HCT116 (cell line): ENCODE results near the gene KRT1. TPM values are rescaled to one million over a fixed set of nuclear protein-coding genes. Genes with fewer than 3 reads are reported as not detected.

Experiments used
- ATAC-seq: fragments of 200-7000 bp; cut with Tn5 transposase; 2 replicates; pipeline ENCODE4 v1.9.1; 2020; ENCODE audit warnings: mild to moderate bottlenecking, moderate library complexity
- BruUV-seq: library from RNA; stranded (reverse); fragments of 400-500 nt; replicated peaks from 2 replicates; lab custom pipeline; 2021; lab: Mats Ljungman, UMichigan
- CTCF ChIA-PET: fragments of 300-600 bp; sonication (Branson Sonifier 250); formaldehyde crosslinking; loops from one replicate; lab custom pipeline; 2021; ENCODE audit warnings: antibody characterized with exemption; lab: Charles Lee
- POLR2A ChIA-PET: fragments of 300-600, 350-600 bp; sonication (Branson Sonifier 250); formaldehyde crosslinking; loops from one replicate; lab custom pipeline; 2021; ENCODE audit warnings: antibody characterized with exemption; lab: Charles Lee
- RAD21 ChIA-PET, 2 experiments: fragments of 300-600 bp; sonication (Branson Sonifier 250); formaldehyde crosslinking; loops; one replicate each; lab custom pipeline; 2023; ENCODE audit warnings: low total read pairs in 2 of 2; ENCODE audit not compliant: uncharacterized antibody in 2 of 2, unreplicated experiment in 2 of 2, low non-redundant PET in 1 of 2; lab: Charles Lee
- DNase-seq: peaks from one replicate; pipeline ENCODE4 v3.0.0-alpha.2; 2010; ENCODE audit warnings: low read depth, low spot score
- H2AFZ ChIP-seq: fragments of 200-600 bp; shearing (Covaris generic), sonication (generic); 2 replicates; pipeline ENCODE4 v1.6.1; 2017; ENCODE audit warnings: low read depth, mixed run types, mixed read lengths, antibody characterized with exemption, low read length; ENCODE audit not compliant: poor library complexity, severe bottlenecking
- H3K27ac ChIP-seq: 2 replicates; pipeline ENCODE4 v1.5.1; 2012; ENCODE audit warnings: low read depth, low read length
- H3K27me3 ChIP-seq: fragments of 200-600 bp; sonication (generic); 2 replicates; pipeline ENCODE4 v1.6.1; 2016; ENCODE audit warnings: mixed run types, low read length, mixed read lengths; ENCODE audit not compliant: insufficient read depth
- H3K36me3 ChIP-seq, 2 experiments: fragments of 200-500 bp in 1 of 2; fragments of 200-600 bp in 1 of 2; sonication (Bioruptor generic) in 1 of 2; sonication (generic) in 1 of 2; 2 replicates each; pipeline versions ENCODE4 v1.5.1 to v1.6.1; 2014 to 2016; ENCODE audit warnings: low read length in 2 of 2, inconsistent platforms in 1 of 2, mixed read lengths in 1 of 2, mixed run types in 1 of 2; ENCODE audit not compliant: insufficient read depth in 2 of 2, control insufficient read depth in 1 of 2
- H3K4me1 ChIP-seq, 2 experiments: fragments of 200-600 bp in 1 of 2; sonication (generic) in 1 of 2; 2 replicates each; pipeline versions ENCODE4 v1.5.1 to v1.6.1; 2012 to 2017; ENCODE audit warnings: low read length in 2 of 2, inconsistent platforms in 1 of 2, mild to moderate bottlenecking in 1 of 2, mixed read lengths in 1 of 2, mixed run types in 1 of 2, moderate library complexity in 1 of 2; ENCODE audit not compliant: insufficient read depth in 2 of 2, control insufficient read depth in 1 of 2
- H3K4me2 ChIP-seq: fragments of 200-600 bp; sonication (generic); 2 replicates; pipeline ENCODE4 v1.6.1; 2017; ENCODE audit warnings: mixed run types, low read length, mixed read lengths
- H3K4me3 ChIP-seq, 2 experiments: fragments of 200-600 bp in 1 of 2; sonication (generic) in 1 of 2; replicated peaks in 1 of 2; 2 replicates each; pipeline ENCODE4 v1.5.1; 2011 to 2016; ENCODE audit warnings: low read length in 2 of 2, control low read depth in 1 of 2, low read depth in 1 of 2, mild to moderate bottlenecking in 1 of 2, mixed read lengths in 1 of 2, mixed run types in 1 of 2
- H3K79me2 ChIP-seq: fragments of 200-600 bp; sonication (generic); 2 replicates; pipeline ENCODE4 v1.6.1; 2017; ENCODE audit warnings: mild to moderate bottlenecking, mixed run types, low read length, moderate library complexity, mixed read lengths; ENCODE audit not compliant: insufficient read depth
- H3K9ac ChIP-seq: fragments of 200-600 bp; sonication (generic); 2 replicates; pipeline ENCODE4 v1.6.1; 2016; ENCODE audit warnings: low read length, mixed read lengths
- H3K9me2 ChIP-seq: fragments of 200-600 bp; sonication (generic), shearing (Covaris generic); 2 replicates; pipeline ENCODE4 v1.6.1; 2017; ENCODE audit warnings: mixed run types, mild to moderate bottlenecking, moderate library complexity; ENCODE audit not compliant: insufficient read depth
- H3K9me3 ChIP-seq, 2 experiments: fragments of 200-500 bp in 1 of 2; fragments of 200-600 bp in 1 of 2; sonication (Bioruptor generic) in 1 of 2; sonication (generic) in 1 of 2; 2 replicates each; pipeline ENCODE4 v1.6.1; 2014 to 2017; ENCODE audit warnings: low read length in 2 of 2, mixed read lengths in 2 of 2, inconsistent platforms in 1 of 2, low read depth in 1 of 2, mild to moderate bottlenecking in 1 of 2, mixed run types in 1 of 2, moderate library complexity in 1 of 2; ENCODE audit not compliant: control insufficient read depth in 1 of 2, insufficient read depth in 1 of 2
- H4K20me1 ChIP-seq: fragments of 200-600 bp; sonication (generic), shearing (Covaris generic); 2 replicates; pipeline ENCODE4 v1.6.1; 2017; ENCODE audit warnings: mixed run types, mild to moderate bottlenecking, moderate library complexity; ENCODE audit not compliant: insufficient read depth
- CBX3 ChIP-seq: IDR thresholded peaks from 2 replicates; pipeline ENCODE4 v1.6.1; 2012; ENCODE audit warnings: low read depth
- CEBPB ChIP-seq: IDR thresholded peaks from 2 replicates; pipeline ENCODE4 v1.6.1; 2012; ENCODE audit warnings: low read depth
- EGR1 ChIP-seq: IDR thresholded peaks from 2 replicates; pipeline ENCODE4 v1.6.1; 2012; ENCODE audit warnings: low read depth
- EZH2 ChIP-seq: fragments of 200-600 bp; sonication (generic); IDR thresholded peaks from 2 replicates; pipeline ENCODE4 v1.6.1; 2017; ENCODE audit warnings: antibody characterized with exemption, mixed run types
- EZH2phosphoT487 ChIP-seq: fragments of 200-600 bp; IDR thresholded peaks from 2 replicates; pipeline ENCODE4 v1.6.1; 2018; ENCODE audit warnings: antibody characterized with exemption, borderline replicate concordance
- POLR2A ChIP-seq: IDR thresholded peaks from 2 replicates; pipeline ENCODE4 v1.7.0; 2011; ENCODE audit warnings: borderline replicate concordance; ENCODE audit not compliant: insufficient read depth, insufficient read length; ENCODE audit errors: extremely low read depth
- POLR2AphosphoS5 ChIP-seq: IDR thresholded peaks from 2 replicates; pipeline ENCODE4 v1.6.1; 2011; ENCODE audit warnings: mild to moderate bottlenecking, low read depth, low read length, moderate library complexity
- RAD21 ChIP-seq: IDR thresholded peaks from 2 replicates; pipeline ENCODE4 v1.6.1; 2012; ENCODE audit warnings: low read depth, mild to moderate bottlenecking
- SIN3A ChIP-seq: IDR thresholded peaks from 2 replicates; pipeline ENCODE4 v1.6.1; 2012; ENCODE audit warnings: low read depth
- SP1 ChIP-seq: IDR thresholded peaks from 2 replicates; pipeline ENCODE4 v1.6.1; 2012; ENCODE audit warnings: low read depth
- YY1 ChIP-seq: IDR thresholded peaks from 2 replicates; pipeline ENCODE4 v1.6.1; 2011; ENCODE audit warnings: low read length, low read depth, moderate library complexity, mild to moderate bottlenecking; ENCODE audit not compliant: insufficient replicate concordance; ENCODE audit errors: extremely low read depth
- ZFX ChIP-seq: fragments of 450-650 bp; IDR thresholded peaks from 2 replicates; pipeline ENCODE4 v1.6.1; 2017
- intact Hi-C: fragments of 100-400 bp; cut with micrococcal nuclease; formaldehyde crosslinking; loops from 2 replicates; pipeline ENCODE4 v1.10.0; 2022
- total RNA-seq: library from RNA; stranded (reverse); gene quantifications from one replicate; pipeline ENCODE4 v1.2.1, GENCODE V29; 2021; ENCODE audit not compliant: unreplicated experiment
- TF ChIP-seq, protein P1 (sequence below): IDR thresholded peaks from 2 replicates; pipeline ENCODE4 v1.6.1; 2011; ENCODE audit warnings: mild to moderate bottlenecking, low read length, moderate library complexity; ENCODE audit not compliant: insufficient replicate concordance; ENCODE audit errors: extremely low read depth
- TF ChIP-seq, protein P2 (sequence below): IDR thresholded peaks from 2 replicates; pipeline ENCODE4 v1.6.1; 2012
- TF ChIP-seq, protein P3 (sequence below): IDR thresholded peaks from 2 replicates; pipeline ENCODE4 v1.6.1; 2012; ENCODE audit warnings: low read depth
- TF ChIP-seq, protein P4 (sequence below): IDR thresholded peaks from 2 replicates; pipeline ENCODE4 v1.6.1; 2012

The KRT1 gene
- total RNA-seq, 1 experiment from 2014 or later, result 0.20 TPM

DNA sequence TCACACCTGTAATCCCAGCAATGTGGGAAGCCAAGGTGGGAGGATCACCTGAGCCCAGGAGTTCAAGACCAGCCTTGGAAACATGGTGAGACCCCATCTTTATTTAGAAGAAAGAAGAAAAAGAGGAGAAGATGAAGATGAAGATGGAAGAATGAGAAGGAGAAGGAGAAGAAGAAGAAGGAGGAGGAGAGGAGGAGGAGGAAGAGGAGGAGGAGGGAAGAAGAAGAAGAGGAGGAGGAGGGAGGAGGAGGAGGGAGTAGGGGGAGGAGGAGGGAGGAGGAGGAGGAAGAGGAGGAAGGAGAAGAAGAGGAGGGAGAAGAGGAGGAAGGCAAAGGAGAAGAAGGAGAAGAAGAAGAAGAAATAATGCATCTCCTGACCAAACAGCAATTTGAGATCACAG lies 9.0 kb upstream of the KRT1 start:
- H2AFZ ChIP-seq, result no peak overlapping the region
- H3K4me1 ChIP-seq, result peaks cover 2 to 17% of the 10 kb centered on the region in 2 experiments; a peak in 3 of 4 replicates
- H3K9me2 ChIP-seq, result no peaks in the 10 kb centered on the region
- CTCF ChIA-PET, result no interaction called here
- H3K27ac ChIP-seq, result no peak overlapping the region
- RAD21 ChIA-PET, result no interaction called here
- no peak overlapping the region for H3K4me2 ChIP-seq
- no peaks in the 10 kb centered on the region for H3K36me3 ChIP-seq
- ATAC-seq (no peak), DNase-seq (no peak)
- no peak for TF ChIP-seq CBX3
- no peaks in the 10 kb centered on the region for H3K27me3 ChIP-seq
- no TSS peak for BruUV-seq
- H3K79me2 ChIP-seq, result no peaks in the 10 kb centered on the region
- no peaks in the 10 kb centered on the region for H3K9me3 ChIP-seq
- no peak overlapping the region for H3K4me3 ChIP-seq
- no peak overlapping the region for H3K9ac ChIP-seq
- POLR2A ChIA-PET, result no interaction called here
- no peaks in the 10 kb centered on the region for H4K20me1 ChIP-seq
- intact Hi-C loops, result no loop called here

DNA sequence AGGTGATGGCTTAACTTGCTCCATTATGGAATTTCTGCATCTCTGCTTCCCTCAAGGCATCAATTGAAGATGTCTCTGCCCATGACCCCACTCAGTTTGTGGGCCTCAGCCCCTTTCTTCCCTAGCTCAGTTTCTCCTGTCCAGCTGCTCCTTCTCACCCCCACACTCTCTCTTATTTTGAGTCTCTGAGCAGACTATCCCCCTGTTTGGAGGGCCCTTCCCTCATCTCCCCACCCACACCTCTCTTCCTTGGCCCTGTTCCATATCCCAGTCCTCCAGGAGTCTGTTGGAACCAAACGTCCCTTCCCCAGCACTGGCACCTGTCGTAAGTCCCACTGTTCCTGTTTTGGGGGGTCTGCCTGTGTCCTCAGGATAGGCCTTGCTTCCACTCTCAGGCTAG lies 8.3 kb upstream of the KRT1 start:
- intact Hi-C loops, result no loop called here
- POLR2A ChIA-PET, result no interaction called here
- CTCF ChIA-PET, result interaction anchor here (1.6 kb wide), 1 partner anchor 177 kb away, joined by 3 read pairs; no protein-coding TSS in a partner anchor
- no peak for TF ChIP-seq EZH2
- no peak for TF ChIP-seq CEBPB
- no peak for TF ChIP-seq SIN3A
- TF ChIP-seq RAD21, result no peak
- TF ChIP-seq, protein P1, sequence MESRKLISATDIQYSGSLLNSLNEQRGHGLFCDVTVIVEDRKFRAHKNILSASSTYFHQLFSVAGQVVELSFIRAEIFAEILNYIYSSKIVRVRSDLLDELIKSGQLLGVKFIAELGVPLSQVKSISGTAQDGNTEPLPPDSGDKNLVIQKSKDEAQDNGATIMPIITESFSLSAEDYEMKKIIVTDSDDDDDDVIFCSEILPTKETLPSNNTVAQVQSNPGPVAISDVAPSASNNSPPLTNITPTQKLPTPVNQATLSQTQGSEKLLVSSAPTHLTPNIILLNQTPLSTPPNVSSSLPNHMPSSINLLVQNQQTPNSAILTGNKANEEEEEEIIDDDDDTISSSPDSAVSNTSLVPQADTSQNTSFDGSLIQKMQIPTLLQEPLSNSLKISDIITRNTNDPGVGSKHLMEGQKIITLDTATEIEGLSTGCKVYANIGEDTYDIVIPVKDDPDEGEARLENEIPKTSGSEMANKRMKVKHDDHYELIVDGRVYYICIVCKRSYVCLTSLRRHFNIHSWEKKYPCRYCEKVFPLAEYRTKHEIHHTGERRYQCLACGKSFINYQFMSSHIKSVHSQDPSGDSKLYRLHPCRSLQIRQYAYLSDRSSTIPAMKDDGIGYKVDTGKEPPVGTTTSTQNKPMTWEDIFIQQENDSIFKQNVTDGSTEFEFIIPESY, result no peak
- TF ChIP-seq POLR2A, result no peak
- TF ChIP-seq, protein P2, sequence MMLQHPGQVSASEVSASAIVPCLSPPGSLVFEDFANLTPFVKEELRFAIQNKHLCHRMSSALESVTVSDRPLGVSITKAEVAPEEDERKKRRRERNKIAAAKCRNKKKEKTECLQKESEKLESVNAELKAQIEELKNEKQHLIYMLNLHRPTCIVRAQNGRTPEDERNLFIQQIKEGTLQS, result no peak
- TF ChIP-seq, protein P3, sequence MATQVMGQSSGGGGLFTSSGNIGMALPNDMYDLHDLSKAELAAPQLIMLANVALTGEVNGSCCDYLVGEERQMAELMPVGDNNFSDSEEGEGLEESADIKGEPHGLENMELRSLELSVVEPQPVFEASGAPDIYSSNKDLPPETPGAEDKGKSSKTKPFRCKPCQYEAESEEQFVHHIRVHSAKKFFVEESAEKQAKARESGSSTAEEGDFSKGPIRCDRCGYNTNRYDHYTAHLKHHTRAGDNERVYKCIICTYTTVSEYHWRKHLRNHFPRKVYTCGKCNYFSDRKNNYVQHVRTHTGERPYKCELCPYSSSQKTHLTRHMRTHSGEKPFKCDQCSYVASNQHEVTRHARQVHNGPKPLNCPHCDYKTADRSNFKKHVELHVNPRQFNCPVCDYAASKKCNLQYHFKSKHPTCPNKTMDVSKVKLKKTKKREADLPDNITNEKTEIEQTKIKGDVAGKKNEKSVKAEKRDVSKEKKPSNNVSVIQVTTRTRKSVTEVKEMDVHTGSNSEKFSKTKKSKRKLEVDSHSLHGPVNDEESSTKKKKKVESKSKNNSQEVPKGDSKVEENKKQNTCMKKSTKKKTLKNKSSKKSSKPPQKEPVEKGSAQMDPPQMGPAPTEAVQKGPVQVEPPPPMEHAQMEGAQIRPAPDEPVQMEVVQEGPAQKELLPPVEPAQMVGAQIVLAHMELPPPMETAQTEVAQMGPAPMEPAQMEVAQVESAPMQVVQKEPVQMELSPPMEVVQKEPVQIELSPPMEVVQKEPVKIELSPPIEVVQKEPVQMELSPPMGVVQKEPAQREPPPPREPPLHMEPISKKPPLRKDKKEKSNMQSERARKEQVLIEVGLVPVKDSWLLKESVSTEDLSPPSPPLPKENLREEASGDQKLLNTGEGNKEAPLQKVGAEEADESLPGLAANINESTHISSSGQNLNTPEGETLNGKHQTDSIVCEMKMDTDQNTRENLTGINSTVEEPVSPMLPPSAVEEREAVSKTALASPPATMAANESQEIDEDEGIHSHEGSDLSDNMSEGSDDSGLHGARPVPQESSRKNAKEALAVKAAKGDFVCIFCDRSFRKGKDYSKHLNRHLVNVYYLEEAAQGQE, result no peak
- no peak for TF ChIP-seq SP1
- TF ChIP-seq, protein P4, sequence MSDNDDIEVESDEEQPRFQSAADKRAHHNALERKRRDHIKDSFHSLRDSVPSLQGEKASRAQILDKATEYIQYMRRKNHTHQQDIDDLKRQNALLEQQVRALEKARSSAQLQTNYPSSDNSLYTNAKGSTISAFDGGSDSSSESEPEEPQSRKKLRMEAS, result no peak
- TF ChIP-seq EGR1, result no peak
- no peak for TF ChIP-seq CBX3
- TF ChIP-seq YY1, result no peak
- no peak for TF ChIP-seq ZFX
- TF ChIP-seq EZH2phosphoT487, result no peak
- no peak for TF ChIP-seq POLR2AphosphoS5

More for the DNA sequence above, 8.3 kb upstream of the KRT1 start:
- no peaks in the 10 kb centered on the region for H3K9me3 ChIP-seq
- H2AFZ ChIP-seq, result no peak overlapping the region
- RAD21 ChIA-PET, result no interaction called here
- no peak overlapping the region for H3K9ac ChIP-seq
- no peaks in the 10 kb centered on the region for H4K20me1 ChIP-seq
- no peaks in the 10 kb centered on the region for H3K36me3 ChIP-seq
- peaks cover 2 to 17% of the 10 kb centered on the region in 2 experiments; a peak in 3 of 4 replicates for H3K4me1 ChIP-seq
- no peaks in the 10 kb centered on the region for H3K79me2 ChIP-seq
- no peaks in the 10 kb centered on the region for H3K27me3 ChIP-seq
- no peak overlapping the region; the same call in 1 of the 2 replicates for H3K4me2 ChIP-seq
- no TSS peak for BruUV-seq
- no peaks in the 10 kb centered on the region for H3K9me2 ChIP-seq
- no peak overlapping the region for H3K4me3 ChIP-seq
- no peak for ATAC-seq
- no peak for DNase-seq
- no peak overlapping the region for H3K27ac ChIP-seq
